ENCODE measurements around the gene PROCA1.

Gene PROCA1

GRCh38 chr17:28705728-28706334 lies 5.9 kb downstream of the PROCA1 start:
- no peak for DNase-seq

- DNase-seq, result no peak
Measured at GRCh38 chr17:28705074-28705659, 6.5 kb downstream of the PROCA1 start.

GRCh38 chr17:28704219-28704858 lies 7.3 kb downstream of the PROCA1 start:
- no peak for DNase-seq

GRCh38 chr17:28703552-28704218 lies 8.0 kb downstream of the PROCA1 start:
- DNase-seq, result no peak

- DNase-seq, result no peak
Measured at GRCh38 chr17:28702752-28703150, 8.9 kb downstream of the PROCA1 start.

- DNase-seq, result no peak
Measured at GRCh38 chr17:28702026-28702751, 9.5 kb downstream of the PROCA1 start.

GRCh38 chr17:28700830-28701492 lies 10.7 kb downstream of the PROCA1 start:
- DNase-seq, result no peak

GRCh38 chr17:28700278-28700677 lies 11.4 kb downstream of the PROCA1 start:
- DNase-seq, result no peak

GRCh38 chr17:28698253-28698941 lies 13.3 kb downstream of the PROCA1 start:
- no peak for DNase-seq

GRCh38 chr17:28693869-28694268 lies 17.8 kb downstream of the PROCA1 start:
- no peak for DNase-seq

- DNase-seq, result no peak
Measured at GRCh38 chr17:28689011-28689410, 22.7 kb downstream of the PROCA1 start.

GRCh38 chr17:28688481-28688880 lies 23.2 kb downstream of the PROCA1 start:
- DNase-seq, result no peak

GRCh38 chr17:28686296-28686695 lies 25.4 kb downstream of the PROCA1 start:
- DNase-seq, result no peak

- no peak for DNase-seq
Measured at GRCh38 chr17:28685366-28685765, 26.3 kb downstream of the PROCA1 start.

- DNase-seq, result no peak
Measured at GRCh38 chr17:28684963-28685362, 26.7 kb downstream of the PROCA1 start.

GRCh38 chr17:28682655-28683054 lies 29.0 kb downstream of the PROCA1 start:
- no peak for DNase-seq

GRCh38 chr17:28675980-28676379 lies 35.7 kb downstream of the PROCA1 start:
- DNase-seq, result no peak

- no peak for DNase-seq
Measured at GRCh38 chr17:28675490-28675889, 36.2 kb downstream of the PROCA1 start.

- DNase-seq, result no peak
Measured at GRCh38 chr17:28669918-28670317, 41.8 kb downstream of the PROCA1 start.

GRCh38 chr17:28667870-28668269 lies 43.8 kb downstream of the PROCA1 start:
- no peak for DNase-seq

- DNase-seq, result no peak
Measured at GRCh38 chr17:28665994-28666393, 45.7 kb downstream of the PROCA1 start.

GRCh38 chr17:28663723-28664122 lies 48.0 kb downstream of the PROCA1 start:
- no peak for DNase-seq

All from NCI-H446 (cell line).